Measurements from ENCODE around the gene IAH1.

The IAH1 gene

GRCh38 chr2:9445089-9445488 lies 29.3 kb upstream of the IAH1 start (continued):
- TF ChIP-seq, protein P1, sequence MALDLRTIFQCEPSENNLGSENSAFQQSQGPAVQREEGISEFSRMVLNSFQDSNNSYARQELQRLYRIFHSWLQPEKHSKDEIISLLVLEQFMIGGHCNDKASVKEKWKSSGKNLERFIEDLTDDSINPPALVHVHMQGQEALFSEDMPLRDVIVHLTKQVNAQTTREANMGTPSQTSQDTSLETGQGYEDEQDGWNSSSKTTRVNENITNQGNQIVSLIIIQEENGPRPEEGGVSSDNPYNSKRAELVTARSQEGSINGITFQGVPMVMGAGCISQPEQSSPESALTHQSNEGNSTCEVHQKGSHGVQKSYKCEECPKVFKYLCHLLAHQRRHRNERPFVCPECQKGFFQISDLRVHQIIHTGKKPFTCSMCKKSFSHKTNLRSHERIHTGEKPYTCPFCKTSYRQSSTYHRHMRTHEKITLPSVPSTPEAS (tag by site-specific recombination; IDR thresholded peaks at IDR 0.05), result no peak
- TF ChIP-seq, protein P2, sequence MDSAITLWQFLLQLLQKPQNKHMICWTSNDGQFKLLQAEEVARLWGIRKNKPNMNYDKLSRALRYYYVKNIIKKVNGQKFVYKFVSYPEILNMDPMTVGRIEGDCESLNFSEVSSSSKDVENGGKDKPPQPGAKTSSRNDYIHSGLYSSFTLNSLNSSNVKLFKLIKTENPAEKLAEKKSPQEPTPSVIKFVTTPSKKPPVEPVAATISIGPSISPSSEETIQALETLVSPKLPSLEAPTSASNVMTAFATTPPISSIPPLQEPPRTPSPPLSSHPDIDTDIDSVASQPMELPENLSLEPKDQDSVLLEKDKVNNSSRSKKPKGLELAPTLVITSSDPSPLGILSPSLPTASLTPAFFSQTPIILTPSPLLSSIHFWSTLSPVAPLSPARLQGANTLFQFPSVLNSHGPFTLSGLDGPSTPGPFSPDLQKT (IDR thresholded peaks at IDR 0.05; ENCODE audit: borderline replicate concordance, low read depth, low read length), result no peak

DNA sequence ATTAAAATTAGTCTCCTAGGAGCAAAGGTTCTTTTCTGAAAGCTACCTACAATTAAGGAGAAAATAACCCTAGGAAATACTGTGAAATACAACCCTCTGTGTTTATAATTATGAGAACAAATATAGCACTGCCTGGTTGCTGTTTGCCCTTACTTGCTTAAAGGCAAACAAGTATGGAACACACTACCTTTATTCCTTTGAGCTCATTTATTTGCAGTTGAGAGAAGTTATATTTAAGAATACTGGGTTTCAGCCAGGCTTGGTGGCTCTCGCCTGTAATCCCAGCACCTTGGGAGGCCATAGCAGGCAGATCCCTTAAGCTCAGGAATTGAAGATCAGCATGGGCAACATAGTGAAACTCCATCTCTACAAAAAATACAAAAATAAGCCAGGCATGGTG lies 23.1 kb upstream of the IAH1 start:
- CTCF ChIA-PET, result no interaction called here
- POLR2A ChIA-PET, result no interaction called here
- peaks cover 72 to 79% of the 10 kb centered on the region in 2 experiments for H3K36me3 ChIP-seq (ENCODE audit: control insufficient read depth in 2 of 2, insufficient read depth in 1 of 2, low read length in 2 of 2)

DNA sequence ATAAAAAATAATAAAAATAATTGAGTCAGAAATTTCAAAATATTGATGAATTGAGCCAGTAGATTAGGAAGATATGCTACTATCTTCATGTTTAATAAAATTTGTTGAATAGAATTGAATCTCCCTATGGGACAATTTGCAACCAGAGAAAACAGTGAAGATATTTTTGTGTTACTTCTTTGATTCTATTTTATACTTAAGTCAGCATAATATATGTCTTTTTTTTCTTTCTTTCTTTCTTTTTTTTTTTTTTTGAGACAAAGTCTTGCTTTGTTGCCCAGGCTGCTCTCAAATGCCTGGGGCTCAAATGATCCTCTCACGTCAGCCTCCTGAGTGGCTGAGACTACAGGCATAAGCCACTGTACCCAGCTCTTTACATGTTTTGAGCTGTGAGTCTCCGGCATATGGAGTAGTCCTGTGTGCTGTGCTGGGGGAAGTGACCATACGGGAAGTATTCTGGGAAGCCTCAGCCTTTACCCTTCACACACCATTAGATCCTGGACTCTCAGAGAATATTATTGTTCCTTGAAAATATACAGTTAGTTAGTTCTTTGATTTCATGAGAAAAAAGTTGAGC lies 13.8 kb upstream of the IAH1 start:
- H3K9me3 ChIP-seq (ENCODE audit: control insufficient read depth, insufficient read depth, low read depth, low read length), result no peaks in the 10 kb centered on the region
- no peaks in the 10 kb centered on the region for H3K4me1 ChIP-seq (ENCODE audit: control insufficient read depth, insufficient read depth, low read length)
- TF ChIP-seq ZNF510 (tag by site-specific recombination; IDR thresholded peaks at IDR 0.05; ENCODE audit: insufficient replicate concordance), result no peak
- no peak for TF ChIP-seq ZNF792 (tag by site-specific recombination; IDR thresholded peaks at IDR 0.05)
- TF ChIP-seq ZNF549 (tag by site-specific recombination; IDR thresholded peaks at IDR 0.05), result no peak
- no peak for TF ChIP-seq ZNF571 (tag by site-specific recombination; IDR thresholded peaks at IDR 0.05)
- TF ChIP-seq ZBTB8A (tag by site-specific recombination; IDR thresholded peaks at IDR 0.05), result no peak
- ChIA-PET POLR2A (no interaction called here), CTCF (interaction anchor here (0.7 kb wide), 1 partner anchor 112 kb away, joined by 3 read pairs; no protein-coding TSS in a partner anchor)
- H3K27ac ChIP-seq (ENCODE audit: extremely low read depth, low read depth, low read length), result no peak overlapping the region
- H3K36me3 ChIP-seq (ENCODE audit: control insufficient read depth in 2 of 2, insufficient read depth in 1 of 2, low read length in 2 of 2), result peaks cover 55 to 78% of the 10 kb centered on the region in 2 experiments
- H3K4me3 ChIP-seq (ENCODE audit: low read depth, low read length), result no peak overlapping the region

More for the DNA sequence above, 23.1 kb upstream of the IAH1 start:
- no peak overlapping the region for H3K4me3 ChIP-seq (ENCODE audit: low read depth, low read length)
- no peaks in the 10 kb centered on the region for H3K4me1 ChIP-seq (ENCODE audit: control insufficient read depth, insufficient read depth, low read length)
- TF ChIP-seq ZNF214 (tag by site-specific recombination; IDR thresholded peaks at IDR 0.05; ENCODE audit: borderline replicate concordance) (no peak), ZNF792 (tag by site-specific recombination; IDR thresholded peaks at IDR 0.05) (no peak), ZNF791 (tag by site-specific recombination; IDR thresholded peaks at IDR 0.05) (no peak), ZNF132 (tag by site-specific recombination; IDR thresholded peaks at IDR 0.05; ENCODE audit: borderline replicate concordance) (no peak), ZBTB21 (tag by site-specific recombination; IDR thresholded peaks at IDR 0.05) (no peak), GLIS1 (tag by site-specific recombination; IDR thresholded peaks at IDR 0.05) (no peak), KLF17 (tag by site-specific recombination; IDR thresholded peaks at IDR 0.05) (no peak), ZNF501 (tag by site-specific recombination; IDR thresholded peaks at IDR 0.05) (no peak), ZNF114 (tag by site-specific recombination; IDR thresholded peaks at IDR 0.05) (no peak), ZNF394 (tag by site-specific recombination; IDR thresholded peaks at IDR 0.05; ENCODE audit: borderline replicate concordance) (no peak), SALL2 (tag by site-specific recombination; IDR thresholded peaks at IDR 0.05; ENCODE audit: borderline replicate concordance) (no peak), ZNF660 (tag by site-specific recombination; IDR thresholded peaks at IDR 0.05) (no peak), ZNF121 (tag by site-specific recombination; IDR thresholded peaks at IDR 0.05) (no peak)
- H3K27ac ChIP-seq (ENCODE audit: extremely low read depth, low read depth, low read length), result no peak overlapping the region
- no peaks in the 10 kb centered on the region for H3K9me3 ChIP-seq (ENCODE audit: control insufficient read depth, insufficient read depth, low read depth, low read length)

All from HEK293 (cell line).